ENCODE data around the gene SMAD9.

- TF ChIP-seq POLR2AphosphoS5 (IDR thresholded peaks at IDR 0.05; ENCODE audit: insufficient read depth in 1 of 2, low read depth in 1 of 2): no peak
- no peak for TF ChIP-seq POLR2A (IDR thresholded peaks at IDR 0.05)
Measured at GRCh38 chr13:36819739-36820090, 100.3 kb downstream of the SMAD9 start.
